ENCODE measurements around the gene NT5C3B.
"Not testable (repeated sequence)": the region's sequence is repeated elsewhere in the genome, so short reads cannot be mapped to it uniquely, and the experiment has no call there.

Gene NT5C3B

DNA sequence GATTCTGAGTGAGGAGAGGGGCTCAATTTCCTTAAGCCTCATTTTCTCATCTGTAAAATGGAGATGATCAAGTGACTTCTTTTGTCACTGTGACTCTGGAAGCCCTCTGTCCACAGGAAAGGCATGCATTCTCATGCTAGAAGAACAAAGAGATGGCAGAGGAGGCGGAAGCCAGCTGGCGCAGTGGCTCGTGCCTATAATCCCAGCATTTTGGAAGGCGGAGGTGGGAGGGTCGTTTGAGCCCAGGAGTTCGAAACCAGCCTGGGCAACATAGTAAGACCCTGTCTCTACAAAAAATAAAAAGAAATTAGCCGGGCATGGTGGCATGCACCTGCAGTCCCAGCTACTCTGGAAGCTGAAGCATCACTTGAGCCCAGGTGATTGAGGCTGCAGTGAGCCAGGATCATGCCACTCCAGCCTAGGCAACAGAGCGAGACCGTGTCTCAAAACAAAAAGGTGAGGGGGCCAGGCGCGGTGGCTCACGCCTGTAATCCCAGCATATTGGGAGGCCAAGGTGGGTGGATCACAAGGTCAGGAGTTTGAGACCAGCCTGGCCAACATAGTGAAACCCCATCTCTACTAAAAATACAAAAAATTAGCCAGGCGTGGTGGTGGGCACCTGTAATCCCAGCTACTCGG is 59.7 kb downstream of the NT5C3B start:
- H3K36me3 ChIP-seq (ENCODE audit: insufficient read depth, low read length); H3K27ac ChIP-seq (ENCODE audit: low read depth, low read length); H3K27me3 ChIP-seq (ENCODE audit: control insufficient read depth in 1 of 2, insufficient read depth in 2 of 2, low read length in 2 of 2); H3K9ac ChIP-seq (ENCODE audit: low read length); H3K9me3 ChIP-seq (ENCODE audit: low read length); H3K4me3 ChIP-seq (ENCODE audit: low read depth in 1 of 2, low read length in 2 of 2): not testable (repeated sequence)
- H3K4me1 ChIP-seq (ENCODE audit: insufficient read depth, low read length) = peaks cover 32% of the 10 kb centered on the region

DNA sequence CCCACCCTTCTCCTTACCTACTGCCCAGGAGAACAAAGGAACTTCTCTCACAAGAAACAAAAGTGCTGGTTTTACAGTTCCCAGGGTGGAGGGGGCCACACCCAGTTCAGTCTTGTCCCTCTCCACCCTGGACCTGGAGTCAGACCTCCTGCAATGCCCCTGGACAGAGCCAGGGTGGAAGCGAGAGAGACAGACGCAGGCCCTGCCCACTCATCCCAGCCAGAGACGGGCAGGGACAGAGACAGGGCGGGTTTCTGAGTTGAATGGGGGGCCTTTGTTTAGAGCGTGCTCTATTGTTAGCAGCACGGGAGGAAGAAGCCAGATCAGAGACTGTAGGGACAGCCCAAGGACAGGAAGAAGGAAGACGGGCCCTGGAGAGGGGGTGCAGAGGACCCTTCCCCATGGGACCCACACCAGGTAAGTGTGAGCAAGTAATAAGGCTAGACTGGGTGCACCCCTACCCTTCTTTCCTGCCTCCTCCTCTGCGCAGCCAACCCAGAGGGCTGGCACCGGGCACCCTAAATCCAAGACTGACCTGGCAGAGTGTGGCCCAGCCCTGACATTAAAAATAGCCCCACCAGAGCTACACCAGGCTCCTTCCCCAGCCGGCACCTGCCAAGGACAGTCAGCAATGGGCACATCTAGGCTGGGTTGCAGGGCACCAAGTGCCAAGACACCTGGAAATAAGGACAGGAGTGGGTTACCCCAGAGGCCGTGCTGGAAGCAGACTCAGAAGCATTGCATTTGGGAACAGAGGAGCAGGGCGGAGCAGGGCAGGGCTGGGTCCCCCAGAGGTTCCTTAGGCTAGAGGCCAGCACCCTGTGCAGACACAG is 60.4 kb downstream of the NT5C3B start:
- Histone ChIP-seq H3K36me3 (ENCODE audit: insufficient read depth, low read length) (peaks cover 9% of the 10 kb centered on the region), H3K27ac (ENCODE audit: low read depth, low read length) (no peak overlapping the region), H3K4me3 (ENCODE audit: low read depth in 1 of 2, low read length in 2 of 2) (no peak overlapping the region), H3K9ac (ENCODE audit: low read length) (no peak overlapping the region), H3K27me3 (ENCODE audit: control insufficient read depth in 1 of 2, insufficient read depth in 2 of 2, low read length in 2 of 2) (no peaks in the 10 kb centered on the region), H3K9me3 (ENCODE audit: low read length) (no peaks in the 10 kb centered on the region), H3K4me1 (ENCODE audit: insufficient read depth, low read length) (peaks cover 32% of the 10 kb centered on the region)

Measured in muscle layer of colon (tissue), 2 donors.